ENCODE results near the gene LGALSL.

GRCh38 chr2:64487256-64488049, 33.5 kb downstream of the LGALSL start:
- no peak for TF ChIP-seq POLR2A (IDR thresholded peaks at IDR 0.05)
- TF ChIP-seq CTCF (IDR thresholded peaks at IDR 0.05), result no peak
